HL-60 (cell line): ENCODE data around the gene STEAP3.

ENCODE experiments used
- DNase-seq, 2 experiments: peaks; one replicate each; pipeline ENCODE4 v3.0.0-alpha.2; 2010 to 2020; ENCODE audit warnings: low read depth in 1 of 2, low spot score in 1 of 2
- H3K27ac ChIP-seq: fragments of 250-450 bp; sonication (Bioruptor Pico); replicated peaks from 2 replicates; pipeline ENCODE4 v1.5.1; 2020; ENCODE audit warnings: mild to moderate bottlenecking, moderate library complexity
- H3K27me3 ChIP-seq: fragments of 250-450 bp; sonication (Bioruptor Pico); 2 replicates; pipeline ENCODE4 v1.5.1; 2021; ENCODE audit warnings: mild to moderate bottlenecking, moderate library complexity; ENCODE audit not compliant: insufficient read depth, poor library complexity, severe bottlenecking
- H3K4me3 ChIP-seq: replicated peaks from 2 replicates; pipeline ENCODE4 v1.5.1; 2011; ENCODE audit warnings: mild to moderate bottlenecking, control low read depth, low read length; ENCODE audit not compliant: insufficient read depth
- CTCF ChIP-seq: IDR thresholded peaks from one replicate; pipeline ENCODE4 v1.5.1; 2011; ENCODE audit warnings: low read length, control low read depth, inconsistent platforms; ENCODE audit not compliant: insufficient read depth
- GABPA ChIP-seq: IDR thresholded peaks from 2 replicates; pipeline ENCODE4 v1.6.1; 2012; ENCODE audit warnings: low read depth
- POLR2AphosphoS5 ChIP-seq: IDR thresholded peaks from 2 replicates; pipeline ENCODE4 v1.6.1; 2012; ENCODE audit warnings: low read depth
- REST ChIP-seq: IDR thresholded peaks from 2 replicates; pipeline ENCODE4 v1.6.1; 2012; ENCODE audit warnings: low read depth; ENCODE audit not compliant: insufficient replicate concordance
- SPI1 ChIP-seq: IDR thresholded peaks from 2 replicates; pipeline ENCODE4 v1.6.1; 2012; ENCODE audit warnings: low read depth, mild to moderate bottlenecking, borderline replicate concordance

STEAP3 gene

GRCh38 chr2:119181791-119182445 lies 41.7 kb upstream of the STEAP3 start:
- no peaks in the 10 kb centered on the region for H3K27me3 ChIP-seq
- TF ChIP-seq SPI1: no peak
- TF ChIP-seq REST: no peak
- TF ChIP-seq POLR2AphosphoS5: no peak
- TF ChIP-seq CTCF: no peak
- no peak for TF ChIP-seq GABPA
- no peak overlapping the region for H3K27ac ChIP-seq
- no peak for DNase-seq
- H3K4me3 ChIP-seq: no peak overlapping the region

- no peaks in the 10 kb centered on the region for H3K27me3 ChIP-seq
- TF ChIP-seq REST: no peak
- TF ChIP-seq GABPA: no peak
- no peak for TF ChIP-seq POLR2AphosphoS5
- TF ChIP-seq SPI1: no peak
- TF ChIP-seq CTCF: no peak
- DNase-seq: no peak
- H3K27ac ChIP-seq: no peak overlapping the region
- H3K4me3 ChIP-seq: no peak overlapping the region
These were observed 39.1 kb upstream of the STEAP3 start for GRCh38 chr2:119184512-119184911.

GRCh38 chr2:119190321-119191111 lies 33.1 kb upstream of the STEAP3 start:
- no peak for DNase-seq
- no peaks in the 10 kb centered on the region for H3K27me3 ChIP-seq
- TF ChIP-seq REST (no peak), CTCF (no peak), GABPA (no peak), POLR2AphosphoS5 (no peak), SPI1 (no peak)
- no peak overlapping the region for H3K4me3 ChIP-seq
- H3K27ac ChIP-seq: no peak overlapping the region
